ENCODE results near the gene SF3B4. TPM values are rescaled to one million over a fixed set of nuclear protein-coding genes. Genes with fewer than 3 reads are reported as not detected.

The SF3B4 gene
- total RNA-seq, 1 donor from 2014 or later = 68.1 TPM

- Mint-ChIP-seq H3K27ac (ENCODE audit: unreplicated experiment) (no peak overlapping the region), H3K27me3 (ENCODE audit: unreplicated experiment) (no peaks in the 10 kb centered on the region), H3K4me3 (ENCODE audit: unreplicated experiment) (no peak overlapping the region), H3K9me3 (ENCODE audit: unreplicated experiment) (no peaks in the 10 kb centered on the region), H3K4me1 (ENCODE audit: unreplicated experiment) (no peaks in the 10 kb centered on the region), H3K36me3 (ENCODE audit: unreplicated experiment) (no peaks in the 10 kb centered on the region)
- no peak for DNase-seq (ENCODE audit: extremely low spot score, unreplicated experiment)
- no peak for TF ChIP-seq CTCF (IDR thresholded peaks at IDR 0.05)
These were observed 48.0 kb downstream of the SF3B4 start for GRCh38 chr1:149879556-149879955.

- TF ChIP-seq CTCF (IDR thresholded peaks at IDR 0.05) = no peak
- DNase-seq (ENCODE audit: extremely low spot score, unreplicated experiment) = peak; percentile 65
- H3K36me3 Mint-ChIP-seq (ENCODE audit: unreplicated experiment) = no peaks in the 10 kb centered on the region
- no peaks in the 10 kb centered on the region for H3K27me3 Mint-ChIP-seq (ENCODE audit: unreplicated experiment)
- H3K9me3 Mint-ChIP-seq (ENCODE audit: unreplicated experiment) = no peaks in the 10 kb centered on the region
- no peak overlapping the region for H3K27ac Mint-ChIP-seq (ENCODE audit: unreplicated experiment)
- H3K4me1 Mint-ChIP-seq (ENCODE audit: unreplicated experiment) = no peaks in the 10 kb centered on the region
- H3K4me3 Mint-ChIP-seq (ENCODE audit: unreplicated experiment) = no peak overlapping the region
These were observed 50.2 kb downstream of the SF3B4 start for GRCh38 chr1:149877211-149877946.

Other genes starting within 250 kb of the SF3B4 start
- gene FCGR1A, start 145.1 kb downstream of the SF3B4 start, total RNA-seq = not detected in 2 replicates
- 12.9 and 13.7 TPM in 2 replicates for gene BOLA1, start 28.2 kb downstream of the SF3B4 start, total RNA-seq
- gene SV2A, start 10.0 kb downstream of the SF3B4 start, total RNA-seq = 16.7 and 16.9 TPM in 2 replicates
- 13.5 and 14.8 TPM in 2 replicates for gene MTMR11, start 9.1 kb upstream of the SF3B4 start, total RNA-seq
- gene OTUD7B, start 82.9 kb upstream of the SF3B4 start, total RNA-seq = 25.1 and 26.2 TPM in 2 replicates
- 37.0 and 43.6 TPM in 2 replicates for gene VPS45, start 140.0 kb upstream of the SF3B4 start, total RNA-seq
- gene PLEKHO1, start 222.1 kb upstream of the SF3B4 start, total RNA-seq = 50.1 and 52.2 TPM in 2 replicates

Data from osteocyte (in vitro differentiated cells).